Neural progenitor cell (in vitro differentiated cells): ENCODE data around the gene DDX47. TPM values are rescaled to one million over a fixed set of nuclear protein-coding genes. Genes with fewer than 3 reads are reported as not detected.

ENCODE experiments used
- DNase-seq: peaks from one replicate; pipeline ENCODE4 v3.0.0-alpha.2; 2016; ENCODE audit warnings: low spot score
- H2AFZ ChIP-seq: fragments of 200-600 bp; sonication (generic); replicated peaks from 2 replicates; pipeline ENCODE4 v1.6.1; 2016; ENCODE audit warnings: antibody characterized with exemption
- H3F3A ChIP-seq: fragments of 200-600 bp; sonication (generic); 2 replicates; pipeline ENCODE4 v1.6.1; 2016; ENCODE audit warnings: antibody characterized with exemption, low read depth
- H3K27ac ChIP-seq: fragments of 200-600 bp; sonication (generic); 2 replicates; pipeline ENCODE4 v1.5.1; 2016; ENCODE audit warnings: mild to moderate bottlenecking
- H3K27me3 ChIP-seq: fragments of 200-600 bp; sonication (generic); 2 replicates; pipeline ENCODE4 v1.6.1; 2016; ENCODE audit warnings: mild to moderate bottlenecking, moderate library complexity
- H3K36me3 ChIP-seq: fragments of 200-600 bp; sonication (generic); 2 replicates; pipeline ENCODE4 v1.5.1; 2016
- H3K4me1 ChIP-seq: fragments of 200-600 bp; sonication (generic); 2 replicates; pipeline ENCODE4 v1.6.1; 2016; ENCODE audit warnings: mixed run types
- H3K4me2 ChIP-seq: fragments of 200-600 bp; sonication (generic); 2 replicates; pipeline ENCODE4 v1.6.1; 2016
- H3K4me3 ChIP-seq: fragments of 200-600 bp; sonication (generic); 2 replicates; pipeline ENCODE4 v1.5.1; 2016
- H3K79me2 ChIP-seq: fragments of 200-600 bp; sonication (generic); 2 replicates; pipeline ENCODE4 v1.6.1; 2016; ENCODE audit warnings: low read depth
- H3K9ac ChIP-seq: fragments of 200-600 bp; sonication (generic); 2 replicates; pipeline ENCODE4 v1.6.1; 2016
- H3K9me3 ChIP-seq: fragments of 200-600 bp; sonication (generic); 2 replicates; pipeline ENCODE4 v1.5.1; 2016; ENCODE audit warnings: low read depth
- H4K20me1 ChIP-seq: fragments of 200-600 bp; sonication (generic); 2 replicates; pipeline ENCODE4 v1.6.1; 2016; ENCODE audit warnings: low read depth
- H3K27ac Mint-ChIP-seq: 3 replicates; pipeline ENCODE4 v1.8.0; 2021; ENCODE audit warnings: mixed read lengths
- H3K27me3 Mint-ChIP-seq: 2 replicates; pipeline ENCODE4 v1.8.0; 2022; ENCODE audit warnings: low read depth, mild to moderate bottlenecking, inconsistent platforms, moderate library complexity, mixed read lengths; ENCODE audit not compliant: insufficient read depth
- H3K36me3 Mint-ChIP-seq: 3 replicates; pipeline ENCODE4 v1.8.0; 2021; ENCODE audit warnings: mixed read lengths
- H3K4me1 Mint-ChIP-seq: 3 replicates; pipeline ENCODE4 v1.8.0; 2021; ENCODE audit warnings: mixed read lengths
- H3K4me3 Mint-ChIP-seq: 3 replicates; pipeline ENCODE4 v1.8.0; 2021; ENCODE audit warnings: mild to moderate bottlenecking, moderate library complexity, mixed read lengths
- H3K9me3 Mint-ChIP-seq: 3 replicates; pipeline ENCODE4 v1.8.0; 2020; ENCODE audit warnings: mixed read lengths
- CTCF ChIP-seq: fragments of 200-600 bp; sonication (generic); IDR thresholded peaks from 2 replicates; pipeline ENCODE4 v1.5.1; 2017; ENCODE audit warnings: antibody characterized with exemption, mild to moderate bottlenecking
- EZH2 ChIP-seq: fragments of 200-600 bp; sonication (generic); IDR thresholded peaks from 2 replicates; pipeline ENCODE4 v1.6.1; 2017; ENCODE audit warnings: antibody characterized with exemption, mild to moderate bottlenecking, moderate library complexity
- EZH2phosphoT487 ChIP-seq: fragments of 200-600 bp; sonication (generic); IDR thresholded peaks from 2 replicates; pipeline ENCODE4 v1.6.1; 2017; ENCODE audit warnings: antibody characterized with exemption
- total RNA-seq: library from RNA; depleted of rRNA; stranded (reverse); fragments of >200 nt; gene quantifications from 2 replicates; pipeline ENCODE4 v1.2.3, GENCODE V29; 2015; ENCODE audit warnings: low replicate concordance

Gene DDX47
- total RNA-seq, 1 donor from 2014 or later: 107 TPM

GRCh38 chr12:12786351-12786705, 26.8 kb upstream of the DDX47 start:
- peaks cover 15% of the 10 kb centered on the region for H3K36me3 Mint-ChIP-seq
- H3K4me1 Mint-ChIP-seq: peaks cover 56% of the 10 kb centered on the region
- Histone ChIP-seq H3K4me1 (peaks cover 25% of the 10 kb centered on the region), H3K9me3 (no peaks in the 10 kb centered on the region), H3K27me3 (peaks cover 29% of the 10 kb centered on the region), H3K27ac (no peak overlapping the region), H3K4me2 (no peak overlapping the region), H3K9ac (no peak overlapping the region), H4K20me1 (no peaks in the 10 kb centered on the region), H3F3A (peaks cover 26% of the 10 kb centered on the region), H2AFZ (no peak overlapping the region), H3K79me2 (no peaks in the 10 kb centered on the region), H3K36me3 (no peaks in the 10 kb centered on the region), H3K4me3 (no peak overlapping the region)
- H3K9me3 Mint-ChIP-seq: peaks cover 7% of the 10 kb centered on the region
- DNase-seq: no peak
- TF ChIP-seq EZH2phosphoT487 (no peak), EZH2 (no peak), CTCF (no peak)
- H3K27ac Mint-ChIP-seq: peak overlapping the region; percentile 98
- peaks cover 7% of the 10 kb centered on the region for H3K27me3 Mint-ChIP-seq
- peak overlapping the region; percentile 78 for H3K4me3 Mint-ChIP-seq

DNA sequence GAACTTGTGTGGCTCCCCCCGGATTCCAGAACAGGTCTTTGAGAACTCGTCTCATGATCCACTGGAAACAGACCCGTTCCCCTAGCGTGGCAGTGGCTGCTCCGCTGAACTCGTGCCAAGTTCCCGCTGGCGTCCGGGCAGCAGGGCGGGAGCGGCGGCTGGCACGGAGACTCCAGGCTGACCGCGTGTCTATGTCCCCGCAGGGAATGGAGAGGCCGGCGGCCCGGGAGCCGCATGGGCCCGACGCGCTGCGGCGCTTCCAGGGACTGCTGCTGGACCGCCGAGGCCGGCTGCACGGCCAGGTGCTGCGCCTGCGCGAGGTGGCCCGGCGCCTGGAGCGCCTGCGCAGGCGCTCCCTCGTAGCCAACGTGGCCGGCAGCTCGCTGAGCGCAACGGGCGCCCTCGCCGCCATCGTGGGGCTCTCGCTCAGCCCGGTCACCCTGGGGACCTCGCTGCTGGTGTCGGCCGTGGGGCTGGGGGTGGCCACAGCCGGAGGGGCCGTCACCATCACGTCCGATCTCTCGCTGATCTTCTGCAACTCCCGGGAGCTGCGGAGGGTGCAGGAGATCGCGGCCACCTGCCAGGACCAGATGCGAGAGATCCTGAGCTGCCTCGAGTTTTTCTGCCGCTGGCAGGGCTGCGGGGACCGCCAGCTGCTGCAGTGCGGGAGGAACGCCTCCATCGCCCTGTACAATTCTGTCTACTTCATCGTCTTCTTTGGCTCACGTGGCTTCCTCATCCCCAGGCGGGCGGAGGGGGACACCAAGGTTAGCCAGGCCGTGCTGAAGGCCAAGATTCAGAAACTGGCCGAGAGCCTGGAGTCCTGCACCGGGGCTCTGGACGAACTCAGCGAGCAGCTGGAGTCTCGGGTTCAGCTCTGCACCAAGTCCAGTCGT, 26.2 kb upstream of the DDX47 start:
- Histone ChIP-seq H4K20me1 (no peaks in the 10 kb centered on the region), H3K4me3 (no peak overlapping the region), H3K4me1 (peaks cover 31% of the 10 kb centered on the region), H3F3A (peaks cover 26% of the 10 kb centered on the region), H3K27ac (no peak overlapping the region), H3K79me2 (no peaks in the 10 kb centered on the region), H3K9ac (no peak overlapping the region), H3K27me3 (peaks cover 29% of the 10 kb centered on the region), H3K9me3 (no peaks in the 10 kb centered on the region), H3K36me3 (no peaks in the 10 kb centered on the region), H2AFZ (no peak overlapping the region), H3K4me2 (no peak overlapping the region)
- peaks cover 7% of the 10 kb centered on the region for H3K27me3 Mint-ChIP-seq
- peak overlapping the region; percentile 60 for H3K27ac Mint-ChIP-seq
- no peak for TF ChIP-seq EZH2phosphoT487
- no peak for TF ChIP-seq CTCF
- TF ChIP-seq EZH2: no peak
- peak overlapping the region; percentile 78 for H3K4me3 Mint-ChIP-seq
- H3K36me3 Mint-ChIP-seq: peaks cover 15% of the 10 kb centered on the region
- DNase-seq: peak; percentile 40
- H3K9me3 Mint-ChIP-seq: peaks cover 7% of the 10 kb centered on the region
- peaks cover 62% of the 10 kb centered on the region for H3K4me1 Mint-ChIP-seq

- Mint-ChIP-seq H3K9me3 (peaks cover 2% of the 10 kb centered on the region), H3K4me1 (peaks cover 71% of the 10 kb centered on the region), H3K27ac (peak overlapping the region; percentile 80), H3K36me3 (peaks cover 11% of the 10 kb centered on the region), H3K4me3 (peak overlapping the region; percentile 31), H3K27me3 (peaks cover 7% of the 10 kb centered on the region)
- DNase-seq: no peak
- peaks cover 33% of the 10 kb centered on the region for H3K4me1 ChIP-seq
- H3F3A ChIP-seq: peaks cover 26% of the 10 kb centered on the region
- no peaks in the 10 kb centered on the region for H3K79me2 ChIP-seq
- no peaks in the 10 kb centered on the region for H4K20me1 ChIP-seq
- no peaks in the 10 kb centered on the region for H3K36me3 ChIP-seq
- H3K27ac ChIP-seq: no peak overlapping the region
- H3K27me3 ChIP-seq: peaks cover 29% of the 10 kb centered on the region
- no peak overlapping the region for H3K9ac ChIP-seq
- no peak for TF ChIP-seq CTCF
- TF ChIP-seq EZH2: no peak
- TF ChIP-seq EZH2phosphoT487: no peak
- no peak overlapping the region for H3K4me3 ChIP-seq
- no peak overlapping the region for H3K4me2 ChIP-seq
- H2AFZ ChIP-seq: peak overlapping the region; percentile 76
- H3K9me3 ChIP-seq: no peaks in the 10 kb centered on the region
Measured at GRCh38 chr12:12788131-12788530, 25.0 kb upstream of the DDX47 start.
